Left ventricle myocardium inferior (tissue), 1 donor: ENCODE measurements around the gene SPTBN5. TPM values are rescaled to one million over a fixed set of nuclear protein-coding genes. Genes with fewer than 3 reads are reported as not detected.

Source experiments
- DNase-seq: peaks from one replicate; pipeline ENCODE4 v3.0.0-alpha.2; 2020
- H3K27ac ChIP-seq: fragments of 200-600 bp; replicated peaks from 2 replicates; pipeline ENCODE4 v1.8.0; 2021
- H3K27me3 ChIP-seq: fragments of 200-600 bp; 2 replicates; pipeline ENCODE4 v1.8.0; 2021; ENCODE audit warnings: low read depth
- H3K36me3 ChIP-seq: fragments of 200-600 bp; 2 replicates; pipeline ENCODE4 v1.8.0; 2021
- H3K4me1 ChIP-seq: fragments of 200-600 bp; 2 replicates; pipeline ENCODE4 v1.8.0; 2021
- H3K4me3 ChIP-seq: fragments of 200-600 bp; 2 replicates; pipeline ENCODE4 v1.8.0; 2021; ENCODE audit warnings: mild to moderate bottlenecking, moderate library complexity
- H3K9me3 ChIP-seq: fragments of 200-600 bp; replicated peaks from 2 replicates; pipeline ENCODE4 v1.8.0; 2021
- CTCF ChIP-seq: fragments of 200-600 bp; IDR thresholded peaks from 2 replicates; pipeline ENCODE4 v1.8.0; 2021; ENCODE audit warnings: antibody characterized with exemption, mild to moderate bottlenecking, borderline replicate concordance
- intact Hi-C: fragments of 100-400 bp; cut with micrococcal nuclease; formaldehyde crosslinking; loops from one replicate; pipeline ENCODE4 v1.11.0; 2022
- total RNA-seq: library from RNA; stranded (reverse); fragmentation: NEBNext Ultra II Directional; extraction: Animal tissue kit (Norgen Biotek cat#: 25700); gene quantifications from one replicate; pipeline ENCODE4 v1.2.1, GENCODE V29; 2021
- donor health status: DM: no; HTN: yes; CAD: no; lungs with severe emphysema.

Gene SPTBN5
- total RNA-seq, 1 donor from 2014 or later = 2.7 TPM

- no peak for DNase-seq
- no peak overlapping the region for H3K27ac ChIP-seq
- no peaks in the 10 kb centered on the region for H3K9me3 ChIP-seq
- H3K4me1 ChIP-seq = peaks cover 22% of the 10 kb centered on the region
- no peak for TF ChIP-seq CTCF
- intact Hi-C loops = no loop called here
- H3K27me3 ChIP-seq = peaks cover 3% of the 10 kb centered on the region
- no peaks in the 10 kb centered on the region for H3K36me3 ChIP-seq
- no peak overlapping the region for H3K4me3 ChIP-seq
Observed at GRCh38 chr15:41887161-41887560, 6.7 kb downstream of the SPTBN5 start.

GRCh38 chr15:41886741-41887140 lies 7.1 kb downstream of the SPTBN5 start:
- H3K36me3 ChIP-seq = no peaks in the 10 kb centered on the region
- intact Hi-C loops = no loop called here
- no peaks in the 10 kb centered on the region for H3K9me3 ChIP-seq
- H3K4me3 ChIP-seq = no peak overlapping the region
- DNase-seq = no peak
- peaks cover 22% of the 10 kb centered on the region for H3K4me1 ChIP-seq
- no peak for TF ChIP-seq CTCF
- peaks cover 8% of the 10 kb centered on the region for H3K27me3 ChIP-seq
- H3K27ac ChIP-seq = no peak overlapping the region

GRCh38 chr15:41885841-41886240 lies 8.0 kb downstream of the SPTBN5 start:
- no peak for TF ChIP-seq CTCF
- H3K4me1 ChIP-seq = peaks cover 24% of the 10 kb centered on the region
- H3K4me3 ChIP-seq = no peak overlapping the region
- intact Hi-C loops = no loop called here
- no peaks in the 10 kb centered on the region for H3K36me3 ChIP-seq
- H3K9me3 ChIP-seq = no peaks in the 10 kb centered on the region
- no peak for DNase-seq
- H3K27ac ChIP-seq = no peak overlapping the region
- peaks cover 16% of the 10 kb centered on the region for H3K27me3 ChIP-seq

GRCh38 chr15:41885321-41885720 lies 8.5 kb downstream of the SPTBN5 start:
- intact Hi-C loops = no loop called here
- no peak for TF ChIP-seq CTCF
- Histone ChIP-seq H3K9me3 (no peaks in the 10 kb centered on the region), H3K36me3 (no peaks in the 10 kb centered on the region), H3K27ac (no peak overlapping the region), H3K27me3 (peaks cover 21% of the 10 kb centered on the region), H3K4me3 (no peak overlapping the region), H3K4me1 (peaks cover 24% of the 10 kb centered on the region)
- no peak for DNase-seq

- no peak for DNase-seq
- no peaks in the 10 kb centered on the region for H3K36me3 ChIP-seq
- H3K9me3 ChIP-seq = no peaks in the 10 kb centered on the region
- H3K27ac ChIP-seq = no peak overlapping the region
- peaks cover 24% of the 10 kb centered on the region for H3K4me1 ChIP-seq
- no peak overlapping the region for H3K4me3 ChIP-seq
- H3K27me3 ChIP-seq = peaks cover 27% of the 10 kb centered on the region
- intact Hi-C loops = no loop called here
- no peak for TF ChIP-seq CTCF
Observed at GRCh38 chr15:41884458-41884857, 9.4 kb downstream of the SPTBN5 start.

GRCh38 chr15:41883484-41883825 lies 10.4 kb downstream of the SPTBN5 start:
- Histone ChIP-seq H3K9me3 (no peaks in the 10 kb centered on the region), H3K27ac (no peak overlapping the region), H3K4me3 (no peak overlapping the region), H3K36me3 (no peaks in the 10 kb centered on the region), H3K4me1 (peaks cover 26% of the 10 kb centered on the region), H3K27me3 (peaks cover 27% of the 10 kb centered on the region)
- DNase-seq = no peak
- TF ChIP-seq CTCF = no peak
- intact Hi-C loops = no loop called here
